Forelimb muscle (tissue), 1 donor: ENCODE data around the gene CYFIP1. TPM values are rescaled to one million over a fixed set of nuclear protein-coding genes. Genes with fewer than 3 reads are reported as not detected.

Experiments used
- DNase-seq: peaks from one replicate; pipeline ENCODE4 v3.0.0-alpha.2; 2013; ENCODE audit warnings: low read depth
- polyA plus RNA-seq: library from polyadenylated mRNA; unstranded; fragments of 120-200 nt; gene quantifications from one replicate; pipeline ENCODE4 v1.2.1, GENCODE V29; 2013; ENCODE audit not compliant: insufficient read length

Gene CYFIP1
- polyA plus RNA-seq, 1 donor = 49.3 TPM

DNA sequence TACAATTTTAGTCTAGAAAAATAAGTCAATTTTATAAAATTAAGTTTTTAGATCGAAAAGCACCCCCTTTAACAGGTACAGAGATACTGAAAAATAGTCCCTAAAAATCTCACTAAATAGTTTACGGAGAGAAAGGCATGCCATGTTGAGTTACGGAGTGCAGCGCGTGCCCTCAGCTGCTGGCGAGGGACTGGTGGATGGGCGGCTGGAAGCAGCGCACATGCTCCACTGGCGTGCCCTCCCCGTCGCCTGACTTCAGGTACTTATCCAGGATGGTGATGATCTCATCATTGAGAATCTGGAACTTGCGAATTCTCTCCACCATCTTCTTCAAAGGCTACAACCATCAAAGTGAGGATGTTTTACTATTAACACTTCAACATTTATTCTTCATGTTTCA is 110.3 kb downstream of the CYFIP1 start:
- no peak for DNase-seq

- DNase-seq = no peak
Observed at GRCh38 chr15:22868928-22869327, 111.2 kb downstream of the CYFIP1 start.

- DNase-seq = no peak
Observed at GRCh38 chr15:22868495-22868894, 111.7 kb downstream of the CYFIP1 start.

DNA sequence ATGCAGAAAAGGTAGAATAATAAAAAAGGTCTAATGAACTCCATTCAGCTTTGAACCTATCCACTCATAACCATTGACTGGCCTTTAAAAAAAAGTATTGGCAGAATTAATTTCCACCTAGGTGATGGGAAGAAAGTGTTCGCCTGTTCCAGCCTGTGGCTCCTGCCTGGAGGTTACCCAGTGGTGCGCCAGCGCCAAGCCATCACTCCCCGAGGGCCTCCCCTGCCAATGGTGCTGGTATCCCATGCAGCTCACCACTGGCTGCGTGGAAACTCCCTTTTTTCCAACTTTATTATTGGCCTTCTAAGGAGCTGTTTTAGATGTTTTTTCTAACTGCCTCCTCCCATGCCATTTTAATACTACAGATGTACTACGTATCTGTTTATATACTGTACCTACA is 112.3 kb downstream of the CYFIP1 start:
- DNase-seq = no peak

- no peak for DNase-seq
Observed at GRCh38 chr15:22866079-22866478, 114.1 kb downstream of the CYFIP1 start.

- DNase-seq = no peak
Observed at GRCh38 chr15:22863356-22863755, 116.8 kb downstream of the CYFIP1 start.

DNA sequence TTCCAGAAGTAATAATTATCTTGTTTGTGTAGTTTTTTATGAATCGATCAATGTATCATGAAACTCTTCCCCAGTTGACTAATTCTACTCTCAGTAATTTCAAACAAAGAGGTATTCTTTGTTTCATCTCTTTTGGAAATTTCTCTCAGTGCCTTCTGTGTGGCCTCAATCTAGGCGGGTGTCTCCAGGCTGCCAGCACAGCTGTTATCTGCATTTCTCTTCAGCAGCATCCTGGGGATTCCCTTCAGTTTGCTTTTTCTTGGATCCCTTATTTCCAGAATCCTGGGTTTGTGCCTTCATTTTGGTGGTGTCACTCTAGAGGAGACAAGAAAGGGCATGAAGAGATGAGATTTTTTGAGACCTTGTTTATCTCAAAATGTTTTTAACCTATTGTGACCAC is 119.0 kb downstream of the CYFIP1 start:
- no peak for DNase-seq

DNA sequence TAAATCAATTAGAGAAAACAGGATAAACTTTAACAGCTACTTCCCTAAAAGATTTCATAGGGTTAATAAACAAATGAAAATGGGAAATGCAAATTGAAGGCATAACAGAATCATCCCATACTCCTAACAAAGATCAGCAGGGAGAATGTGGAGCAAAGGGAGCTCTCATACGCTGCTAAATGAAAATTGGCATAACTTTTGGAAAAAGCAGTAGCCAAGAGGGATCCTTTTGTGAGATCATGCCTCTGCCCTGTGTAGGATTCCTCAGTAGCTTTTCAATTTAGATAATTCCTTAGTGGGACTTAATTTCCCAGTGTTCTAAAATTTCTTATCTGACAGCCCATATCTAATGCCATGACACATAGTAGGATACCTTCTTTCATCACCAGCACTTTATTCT is 123.5 kb downstream of the CYFIP1 start:
- no peak for DNase-seq

GRCh38 chr15:22855791-22856190 is 124.4 kb downstream of the CYFIP1 start:
- DNase-seq = no peak

DNA sequence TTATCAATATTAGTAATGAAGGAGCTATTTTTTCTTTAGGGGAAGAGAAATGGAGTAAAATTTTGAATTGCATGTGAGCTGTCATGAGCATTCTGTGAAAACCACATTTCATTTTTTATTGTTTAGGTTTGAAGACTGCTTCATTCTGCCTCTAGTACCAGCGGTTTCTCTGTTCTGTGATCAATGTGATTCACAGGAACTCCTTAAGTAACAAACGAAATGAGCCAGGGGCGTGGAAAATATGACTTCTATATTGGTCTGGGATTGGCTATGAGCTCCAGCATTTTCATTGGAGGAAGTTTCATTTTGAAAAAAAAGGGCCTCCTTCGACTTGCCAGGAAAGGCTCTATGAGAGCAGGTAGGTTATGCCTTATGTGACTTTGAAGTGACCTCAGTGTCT is 128.7 kb downstream of the CYFIP1 start:
- no peak for DNase-seq

DNA sequence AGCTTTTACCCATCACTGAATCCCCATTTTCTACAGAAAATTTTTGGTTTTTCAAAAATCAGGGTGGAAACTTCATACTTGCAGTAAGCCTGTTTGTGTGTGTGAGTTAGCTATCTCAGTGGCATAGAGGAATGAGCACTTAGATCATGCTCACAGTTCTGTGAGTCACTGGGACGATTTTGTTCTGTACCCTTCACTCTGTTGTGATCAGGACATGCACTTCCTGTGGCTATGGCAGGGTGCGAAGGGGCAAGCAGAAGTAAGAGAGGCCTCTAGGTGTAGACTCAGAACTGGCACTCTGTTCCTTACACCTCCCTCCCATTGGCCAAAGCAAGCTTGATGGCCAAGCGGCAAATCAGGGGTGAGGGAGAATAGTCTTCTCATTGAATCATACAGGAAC is 130.1 kb downstream of the CYFIP1 start:
- DNase-seq = no peak

GRCh38 chr15:22846073-22846472 is 134.1 kb downstream of the CYFIP1 start:
- DNase-seq = no peak

DNA sequence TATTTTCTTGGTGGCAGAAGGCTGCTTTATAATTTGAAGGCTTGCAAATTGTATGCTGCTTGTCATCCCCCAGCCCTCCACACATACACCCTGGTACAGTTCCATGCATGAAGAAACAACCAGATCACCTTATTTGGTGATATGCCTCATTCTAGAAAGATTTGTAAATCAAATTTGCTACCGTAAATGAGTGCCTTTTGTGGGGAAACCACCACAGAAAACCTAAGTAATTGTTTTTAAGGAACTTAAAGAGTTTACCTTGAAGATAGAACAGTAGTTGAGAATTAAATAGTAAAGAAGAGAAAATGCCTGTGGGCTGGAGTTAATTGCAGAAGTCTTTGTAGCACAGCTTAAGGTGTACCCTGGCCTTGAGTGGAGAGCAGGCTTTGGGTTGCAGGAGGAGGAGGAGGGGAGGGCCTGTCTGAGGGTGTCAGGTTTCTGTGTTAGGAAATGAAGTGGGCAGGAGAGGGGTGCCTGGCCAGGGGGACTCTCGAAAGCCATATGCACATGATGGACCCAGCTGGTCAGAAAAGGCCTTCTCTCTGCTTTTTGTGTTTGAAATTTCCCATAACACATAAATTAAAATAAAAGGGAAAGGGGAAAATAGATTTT is 134.8 kb downstream of the CYFIP1 start:
- no peak for DNase-seq

GRCh38 chr15:22844421-22845288 is 135.5 kb downstream of the CYFIP1 start:
- DNase-seq = no peak

DNA sequence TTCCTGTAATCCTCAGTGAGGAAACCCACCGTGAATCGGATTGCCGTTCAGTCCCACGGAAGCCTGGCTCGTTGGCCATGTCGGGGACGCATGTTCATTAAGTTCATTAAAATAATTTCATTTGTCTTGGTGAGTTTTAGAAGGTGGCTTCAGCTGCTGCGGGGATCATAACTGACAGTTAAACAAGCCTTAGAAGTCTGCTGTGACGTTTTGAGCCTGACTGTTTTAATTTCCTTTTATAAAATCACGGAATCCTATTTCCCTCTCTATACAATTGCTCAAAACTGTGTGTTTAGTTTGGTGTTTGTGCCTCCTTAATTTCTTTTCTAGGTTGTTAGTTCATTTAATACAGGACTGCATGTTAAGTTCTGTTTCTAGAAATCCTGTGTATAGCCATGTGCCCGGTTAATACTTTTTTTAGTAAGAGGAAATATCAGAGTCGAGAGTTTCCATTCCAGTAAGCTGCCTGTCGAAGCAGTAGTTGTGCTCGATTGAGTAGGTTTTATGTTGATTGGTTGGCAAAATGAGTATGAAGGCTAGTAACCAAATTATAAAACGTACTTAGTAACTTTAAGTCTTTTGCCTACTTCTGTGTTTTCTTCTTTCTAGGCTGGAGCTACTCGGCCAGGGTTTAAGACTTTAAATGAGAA is 141.0 kb downstream of the CYFIP1 start:
- no peak for DNase-seq

DNA sequence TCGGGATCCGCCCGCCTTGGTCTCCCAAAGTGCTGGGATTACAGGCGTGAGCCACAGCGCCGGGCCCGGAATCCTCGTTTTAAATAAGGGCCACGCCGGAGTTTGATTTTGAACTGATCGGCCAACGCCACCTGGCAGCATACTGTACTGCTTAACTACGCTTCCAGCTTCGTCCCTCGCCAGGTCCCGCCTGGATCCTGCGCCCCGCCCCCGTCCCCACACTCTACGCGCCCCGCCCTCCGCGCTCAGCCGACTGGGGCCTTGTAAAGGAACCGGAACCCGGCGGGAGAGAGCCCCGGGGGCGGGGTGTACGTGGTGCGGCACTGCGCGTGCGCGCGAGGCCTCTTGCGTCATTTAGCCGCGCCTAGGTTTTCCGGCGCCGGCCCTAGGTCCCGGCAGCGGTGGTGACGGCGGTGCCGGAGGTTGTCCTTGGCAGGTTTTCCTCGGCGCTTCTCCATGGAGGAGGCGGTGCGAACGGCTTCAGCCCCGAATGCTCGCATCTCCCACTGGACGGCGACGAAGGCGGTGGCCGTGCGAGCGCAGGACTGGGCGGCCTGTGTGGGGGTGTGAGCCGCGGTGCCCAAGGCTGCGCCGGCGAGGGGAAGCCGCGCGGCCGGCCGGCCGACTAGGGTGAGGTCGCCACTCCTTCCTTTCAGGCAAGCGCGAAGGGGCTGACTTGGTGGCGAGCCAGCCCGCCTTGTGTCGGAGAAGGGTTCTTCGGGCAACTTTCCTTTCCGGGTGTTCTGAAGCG is 141.7 kb downstream of the CYFIP1 start, which contains the start of gene NIPA2:
TSS of gene NIPA2 (plus strand) at position 375 of the 751 bp plus-strand sequence. CDS start 13,066 bp downstream, outside the sequence.
- DNase-seq = peak; percentile 86

GRCh38 chr15:22831473-22831872 is 148.7 kb downstream of the CYFIP1 start:
- DNase-seq = no peak

DNA sequence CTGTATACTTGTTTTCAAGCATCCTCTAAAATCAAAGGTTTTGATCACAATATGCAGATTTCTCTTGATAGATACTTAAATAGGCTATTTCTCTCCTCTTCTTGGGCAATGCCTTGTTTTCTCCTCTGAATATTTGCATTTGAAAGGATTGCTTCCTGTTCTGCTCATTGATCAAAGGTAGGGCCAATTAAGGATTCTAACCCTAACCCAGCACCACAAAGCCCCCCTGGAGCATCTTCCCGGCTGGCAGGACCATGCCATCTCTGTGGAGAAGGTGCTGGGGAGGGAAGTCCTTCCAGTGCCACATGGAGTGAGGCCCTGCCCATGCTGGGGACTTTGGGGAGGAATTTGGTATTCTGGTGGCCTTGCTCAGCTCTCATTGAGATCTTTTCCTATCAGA is 153.0 kb downstream of the CYFIP1 start:
- no peak for DNase-seq

- DNase-seq = no peak
Observed at GRCh38 chr15:22823495-22824128, 156.6 kb downstream of the CYFIP1 start.

DNA sequence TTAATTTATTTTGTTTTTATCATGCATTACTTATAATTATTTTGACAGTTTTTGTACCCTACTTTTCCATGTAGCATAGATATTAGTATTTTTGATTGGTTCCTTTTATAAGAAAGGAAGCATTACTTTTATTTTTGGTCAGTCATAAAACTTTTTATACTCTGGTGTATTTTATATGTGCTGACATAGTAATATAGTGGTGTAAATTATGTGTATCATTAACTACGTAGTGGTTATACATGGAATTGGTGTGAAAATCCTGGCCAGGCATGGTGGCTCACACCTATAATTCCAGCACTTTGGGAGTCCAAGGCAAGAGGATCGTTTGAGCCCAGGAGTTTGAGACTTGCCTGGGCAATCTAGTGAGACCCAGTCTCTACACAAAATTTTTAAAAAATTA is 160.5 kb downstream of the CYFIP1 start:
- DNase-seq = no peak
